Suppressor macrophage (primary cell): ENCODE measurements around the gene LZTS2.

ENCODE experiments used
- DNase-seq, 4 experiments: peaks; one replicate each; pipeline ENCODE4 v3.0.0-alpha.2; 2020 to 2022

LZTS2 gene

GRCh38 chr10:101056365-101057151, 57.0 kb downstream of the LZTS2 start:
- DNase-seq, result no peak
